ENCODE measurements around the gene MADD.
"Not testable (repeated sequence)": the region's sequence is repeated elsewhere in the genome, so short reads cannot be mapped to it uniquely, and the experiment has no call there.

MADD gene

GRCh38 chr11:47324520-47324919 is 54.6 kb downstream of the MADD start:
- DNase-seq (ENCODE audit: low read depth), result no peak

GRCh38 chr11:47325271-47326041 is 55.5 kb downstream of the MADD start:
- DNase-seq (ENCODE audit: low read depth), result no peak

- no peak for DNase-seq (ENCODE audit: low read depth)
Measured at GRCh38 chr11:47326198-47326597, 56.3 kb downstream of the MADD start.

GRCh38 chr11:47327025-47327424 is 57.1 kb downstream of the MADD start:
- no peak for DNase-seq (ENCODE audit: low read depth)

GRCh38 chr11:47327949-47328348 is 58.0 kb downstream of the MADD start:
- DNase-seq (ENCODE audit: low read depth), result no peak

- no peak for DNase-seq (ENCODE audit: low read depth)
Measured at GRCh38 chr11:47328449-47329390, 58.8 kb downstream of the MADD start.

GRCh38 chr11:47329431-47329986 is 59.6 kb downstream of the MADD start:
- DNase-seq (ENCODE audit: low read depth), result no peak

- DNase-seq (ENCODE audit: low read depth), result no peak
Measured at GRCh38 chr11:47329987-47330931, 60.3 kb downstream of the MADD start.

GRCh38 chr11:47331454-47332302 is 61.7 kb downstream of the MADD start:
- no peak for DNase-seq (ENCODE audit: low read depth)

GRCh38 chr11:47332303-47332711 is 62.4 kb downstream of the MADD start:
- no peak for DNase-seq (ENCODE audit: low read depth)

- no peak for DNase-seq (ENCODE audit: low read depth)
Measured at GRCh38 chr11:47332791-47333525, 63.0 kb downstream of the MADD start.

- DNase-seq (ENCODE audit: low read depth), result no peak
Measured at GRCh38 chr11:47333526-47333845, 63.6 kb downstream of the MADD start.

- no peak for DNase-seq (ENCODE audit: low read depth)
Measured at GRCh38 chr11:47333886-47334443, 64.0 kb downstream of the MADD start.

GRCh38 chr11:47334699-47335411 is 64.9 kb downstream of the MADD start:
- not testable (repeated sequence) for DNase-seq (ENCODE audit: low read depth)

- no peak for DNase-seq (ENCODE audit: low read depth)
Measured at GRCh38 chr11:47335733-47336132, 65.8 kb downstream of the MADD start.

- no peak for DNase-seq (ENCODE audit: low read depth)
Measured at GRCh38 chr11:47336595-47336994, 66.7 kb downstream of the MADD start.

- DNase-seq (ENCODE audit: low read depth), result no peak
Measured at GRCh38 chr11:47337229-47337924, 67.4 kb downstream of the MADD start.

Data from stimulated activated CD4-positive, alpha-beta T cell treated with anti-CD3 and anti-CD28 coated beads, Interleukin-2, amount 100 ng/mL, for 4 hours (primary cell).